CD4-positive, CD25-positive, alpha-beta regulatory T cell (primary cell): ENCODE data around the gene GABRR2. TPM values are rescaled to one million over a fixed set of nuclear protein-coding genes. Genes with fewer than 3 reads are reported as not detected.

Source experiments
- ATAC-seq, 2 donors: fragments of 150-1000 bp; cut with Tn5 transposase; one replicate each; pipeline ENCODE4 v1.10.0; 2021; ENCODE audit warnings: low read depth in 2 of 2, moderate number of reproducible peaks in 2 of 2, moderate library complexity in 1 of 2
- DNase-seq, 3 donors: peaks; one replicate each; pipeline versions ENCODE4 v3.0.0 to v3.0.0-alpha.2; 2012 to 2022; ENCODE audit warnings: mixed read lengths in 1 of 3
- H3K27ac ChIP-seq: one replicate; pipeline ENCODE4 v1.7.0; 2013; ENCODE audit warnings: mild to moderate bottlenecking, low read length; ENCODE audit not compliant: insufficient read depth, poor library complexity, severe bottlenecking
- H3K27me3 ChIP-seq: one replicate; pipeline ENCODE4 v1.7.0; 2013; ENCODE audit warnings: low read length; ENCODE audit not compliant: control insufficient read depth, insufficient read depth
- H3K36me3 ChIP-seq: one replicate; pipeline ENCODE4 v1.7.0; 2013; ENCODE audit warnings: mild to moderate bottlenecking, low read length, moderate library complexity; ENCODE audit not compliant: control insufficient read depth, insufficient read depth
- H3K4me1 ChIP-seq: 2 replicates; pipeline ENCODE4 v1.7.0; 2013; ENCODE audit warnings: mild to moderate bottlenecking, low read length; ENCODE audit not compliant: insufficient read depth, control insufficient read depth, poor library complexity, severe bottlenecking
- H3K4me3 ChIP-seq: one replicate; pipeline ENCODE4 v1.7.0; 2013; ENCODE audit warnings: low read depth, mild to moderate bottlenecking, low read length, moderate library complexity
- H3K9me3 ChIP-seq, 2 experiments: 1 replicate in 1 of 2; 2 replicates in 1 of 2; pipeline ENCODE4 v1.7.0; 2013; ENCODE audit warnings: low read length in 2 of 2, mild to moderate bottlenecking in 1 of 2, moderate library complexity in 1 of 2; ENCODE audit not compliant: control insufficient read depth in 2 of 2
- H3K27ac Mint-ChIP-seq, 3 donors: one replicate each; pipeline ENCODE4 v1.8.0; 2020 to 2022; ENCODE audit warnings: mild to moderate bottlenecking in 3 of 3, mixed read lengths in 3 of 3, moderate library complexity in 2 of 3
- H3K27me3 Mint-ChIP-seq: one replicate; pipeline ENCODE4 v1.8.0; 2022; ENCODE audit warnings: mild to moderate bottlenecking, mixed read lengths
- H3K36me3 Mint-ChIP-seq: one replicate; pipeline ENCODE4 v1.8.0; 2020; ENCODE audit warnings: mixed read lengths
- H3K4me1 Mint-ChIP-seq, 4 donors: one replicate each; pipeline ENCODE4 v1.8.0; 2020 to 2022; ENCODE audit warnings: mixed read lengths in 4 of 4, mild to moderate bottlenecking in 1 of 4
- H3K4me3 Mint-ChIP-seq, 4 donors: one replicate each; pipeline ENCODE4 v1.8.0; 2020 to 2022; ENCODE audit warnings: mild to moderate bottlenecking in 4 of 4, mixed read lengths in 4 of 4, moderate library complexity in 3 of 4
- H3K9me3 Mint-ChIP-seq, 7 donors: one replicate each; pipeline ENCODE4 v1.8.0; 2020 to 2022; ENCODE audit warnings: mixed read lengths in 7 of 7, mild to moderate bottlenecking in 3 of 7, moderate library complexity in 2 of 7
- polyA plus RNA-seq, 4 donors: library from polyadenylated mRNA; unstranded; fragments of 300-500 nt; fragmentation: Illumina TruSeq; gene quantifications; one replicate each; pipeline ENCODE4 v1.2.3, GENCODE V29; 2021
- total RNA-seq: library from RNA; stranded (reverse); gene quantifications from one replicate; pipeline ENCODE4 v1.2.3, GENCODE V29; 2022

Gene GABRR2
- total and polyA plus RNA-seq, 5 donors from 2014 or later: 1.9 TPM; not detected in 4

DNA sequence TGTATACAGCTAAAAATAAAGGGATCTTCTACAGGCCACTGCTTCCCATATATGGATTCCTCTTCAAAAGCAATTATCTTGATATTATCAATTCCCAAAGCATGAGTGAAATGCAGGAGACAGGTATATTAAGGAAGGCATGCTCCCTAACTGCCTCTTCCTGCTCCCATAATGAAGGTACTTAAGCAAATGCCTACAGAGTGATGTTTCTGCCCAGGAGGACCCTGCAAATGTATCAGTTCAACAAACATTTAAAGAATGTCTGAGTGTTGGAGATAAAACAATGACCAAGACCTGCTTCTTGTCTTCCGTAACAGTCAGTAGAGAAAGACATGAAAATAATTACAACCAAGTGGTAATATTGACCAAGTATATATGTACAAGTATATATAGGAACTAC is 33.3 kb upstream of the GABRR2 start:
- Histone ChIP-seq H3K27ac (no peak overlapping the region), H3K36me3 (no peaks in the 10 kb centered on the region), H3K9me3 (no peaks in the 10 kb centered on the region), H3K4me3 (no peak overlapping the region), H3K27me3 (no peaks in the 10 kb centered on the region), H3K4me1 (peaks cover 38% of the 10 kb centered on the region)
- ATAC-seq (no peak), DNase-seq (no peak)
- H3K9me3 Mint-ChIP-seq: no peaks in the 10 kb centered on the region
- H3K27me3 Mint-ChIP-seq: no peaks in the 10 kb centered on the region
- peak overlapping the region in 1 of 3 donors; percentile 9 for H3K27ac Mint-ChIP-seq
- H3K4me1 Mint-ChIP-seq: peaks cover 31 to 75% (median 55%) of the 10 kb centered on the region in 4 donors
- no peaks in the 10 kb centered on the region for H3K36me3 Mint-ChIP-seq
- peak overlapping the region in 1 of 4 donors; percentile 94 for H3K4me3 Mint-ChIP-seq

- Mint-ChIP-seq H3K9me3 (no peaks in the 10 kb centered on the region), H3K27ac (peak overlapping the region in 1 of 3 donors; percentile 9), H3K27me3 (no peaks in the 10 kb centered on the region), H3K36me3 (no peaks in the 10 kb centered on the region), H3K4me3 (peak overlapping the region in 1 of 4 donors; percentile 94), H3K4me1 (peaks cover 31 to 73% (median 54%) of the 10 kb centered on the region in 4 donors)
- Histone ChIP-seq H3K36me3 (no peaks in the 10 kb centered on the region), H3K27me3 (no peaks in the 10 kb centered on the region), H3K4me3 (no peak overlapping the region), H3K27ac (no peak overlapping the region), H3K4me1 (peaks cover 34% of the 10 kb centered on the region), H3K9me3 (no peaks in the 10 kb centered on the region)
- DNase-seq (no peak), ATAC-seq (no peak)
These were observed 32.7 kb upstream of the GABRR2 start for GRCh38 chr6:89347825-89348224.

GRCh38 chr6:89346433-89346832 is 31.3 kb upstream of the GABRR2 start:
- Histone ChIP-seq H3K36me3 (peaks cover 7% of the 10 kb centered on the region), H3K4me1 (peaks cover 29% of the 10 kb centered on the region), H3K27me3 (no peaks in the 10 kb centered on the region), H3K9me3 (no peaks in the 10 kb centered on the region), H3K27ac (no peak overlapping the region), H3K4me3 (no peak overlapping the region)
- peaks cover 5% of the 10 kb centered on the region for H3K36me3 Mint-ChIP-seq
- peak overlapping the region in 2 of 3 donors; percentile 72 to 93 for H3K27ac Mint-ChIP-seq
- H3K4me1 Mint-ChIP-seq: peaks cover 31 to 66% (median 51%) of the 10 kb centered on the region in 4 donors
- H3K9me3 Mint-ChIP-seq: no peaks in the 10 kb centered on the region
- ATAC-seq (no peak), DNase-seq (no peak)
- no peak overlapping the region for H3K4me3 Mint-ChIP-seq
- H3K27me3 Mint-ChIP-seq: no peaks in the 10 kb centered on the region

DNA sequence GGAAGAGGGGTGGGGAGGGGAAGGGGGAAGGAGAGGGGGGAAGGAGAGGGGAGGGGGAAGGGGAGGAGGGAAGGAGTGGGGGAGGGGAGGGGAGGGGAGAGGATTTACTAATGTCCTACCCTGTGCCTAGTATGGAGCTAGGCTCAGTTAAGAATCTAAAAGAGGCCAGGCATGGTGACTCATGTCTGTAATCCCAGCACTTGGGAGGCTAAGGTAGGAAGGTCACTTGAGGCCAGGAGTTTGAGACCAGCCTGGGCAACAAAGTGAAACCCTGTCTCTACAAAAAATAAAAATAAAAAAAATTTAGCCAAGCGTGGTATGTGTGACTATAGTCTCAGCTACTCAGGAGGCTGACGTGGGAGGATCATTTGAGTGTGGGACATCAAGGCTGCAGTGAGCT is 24.5 kb upstream of the GABRR2 start:
- H3K27ac ChIP-seq: no peak overlapping the region
- no peaks in the 10 kb centered on the region for H3K9me3 ChIP-seq
- no peaks in the 10 kb centered on the region for H3K27me3 Mint-ChIP-seq
- H3K4me3 Mint-ChIP-seq: no peak overlapping the region
- H3K36me3 Mint-ChIP-seq: peaks cover 27% of the 10 kb centered on the region
- peaks cover 6% of the 10 kb centered on the region for H3K4me1 ChIP-seq
- no peak overlapping the region for H3K27ac Mint-ChIP-seq
- DNase-seq: no peak
- peaks cover 6 to 11% (median 8%) of the 10 kb centered on the region in 4 donors for H3K4me1 Mint-ChIP-seq
- no peaks in the 10 kb centered on the region for H3K9me3 Mint-ChIP-seq
- ATAC-seq: no peak
- H3K36me3 ChIP-seq: peaks cover 57% of the 10 kb centered on the region
- H3K4me3 ChIP-seq: no peak overlapping the region
- no peaks in the 10 kb centered on the region for H3K27me3 ChIP-seq

DNA sequence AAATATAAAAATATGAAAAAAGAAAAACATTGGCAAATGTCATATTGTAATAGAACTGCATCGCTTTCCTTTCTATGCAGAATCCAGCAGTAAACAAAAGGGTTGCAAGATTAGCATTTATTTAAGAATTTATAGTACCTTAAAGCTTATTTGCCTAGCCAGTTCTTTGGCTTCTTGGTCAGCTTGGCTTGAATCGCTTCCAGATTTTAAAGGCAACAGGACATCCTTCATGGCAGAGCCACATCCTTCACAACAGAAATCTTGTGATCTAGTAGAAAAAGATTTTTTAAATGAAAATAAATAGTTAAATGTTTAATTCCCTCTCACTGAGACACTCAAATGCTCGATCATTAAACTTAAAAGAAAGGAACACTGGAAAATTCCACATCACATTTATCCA is 20.1 kb upstream of the GABRR2 start:
- ATAC-seq (no peak), DNase-seq (no peak)
- Histone ChIP-seq H3K27me3 (no peaks in the 10 kb centered on the region), H3K4me3 (no peak overlapping the region), H3K9me3 (no peaks in the 10 kb centered on the region), H3K27ac (no peak overlapping the region), H3K36me3 (peaks cover 66% of the 10 kb centered on the region), H3K4me1 (no peaks in the 10 kb centered on the region)
- no peak overlapping the region for H3K27ac Mint-ChIP-seq
- no peaks in the 10 kb centered on the region for H3K9me3 Mint-ChIP-seq
- peaks cover 30% of the 10 kb centered on the region for H3K36me3 Mint-ChIP-seq
- peaks cover under 1 to 7% (median 3%) of the 10 kb centered on the region in 4 donors for H3K4me1 Mint-ChIP-seq
- H3K27me3 Mint-ChIP-seq: no peaks in the 10 kb centered on the region
- H3K4me3 Mint-ChIP-seq: no peak overlapping the region

GRCh38 chr6:89330910-89331309 is 15.8 kb upstream of the GABRR2 start:
- H3K9me3 ChIP-seq: no peaks in the 10 kb centered on the region
- Mint-ChIP-seq H3K4me3 (no peak overlapping the region), H3K4me1 (peaks cover 0 to 4% (median 3%) of the 10 kb centered on the region in 4 donors), H3K9me3 (no peaks in the 10 kb centered on the region), H3K27ac (no peak overlapping the region), H3K27me3 (no peaks in the 10 kb centered on the region), H3K36me3 (peaks cover 44% of the 10 kb centered on the region)
- H3K4me3 ChIP-seq: no peak overlapping the region
- no peak overlapping the region for H3K27ac ChIP-seq
- ATAC-seq (no peak), DNase-seq (no peak)
- H3K27me3 ChIP-seq: no peaks in the 10 kb centered on the region
- H3K4me1 ChIP-seq: no peaks in the 10 kb centered on the region
- peaks cover 51% of the 10 kb centered on the region for H3K36me3 ChIP-seq

DNA sequence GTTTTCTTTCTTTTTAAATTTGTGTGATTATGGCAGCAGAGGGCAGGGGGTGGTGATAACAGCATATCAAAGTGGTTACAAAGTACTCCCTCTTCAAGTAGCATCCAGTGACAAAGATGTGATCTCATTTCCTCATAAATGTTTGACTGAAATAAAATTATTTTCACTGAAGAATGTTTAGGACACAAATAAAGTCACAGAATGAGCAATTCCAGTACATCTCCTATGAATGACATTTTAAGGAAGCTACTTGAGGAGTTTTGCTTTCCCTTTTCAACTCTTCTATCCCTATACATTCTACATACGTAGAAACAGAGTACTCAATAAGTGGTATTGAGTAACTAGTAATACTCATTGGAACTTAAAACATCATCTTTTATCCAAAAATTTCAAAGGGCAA is 13.9 kb upstream of the GABRR2 start:
- Histone ChIP-seq H3K36me3 (peaks cover 37% of the 10 kb centered on the region), H3K27me3 (no peaks in the 10 kb centered on the region), H3K4me1 (no peaks in the 10 kb centered on the region), H3K27ac (no peak overlapping the region), H3K9me3 (no peaks in the 10 kb centered on the region), H3K4me3 (no peak overlapping the region)
- Mint-ChIP-seq H3K36me3 (peaks cover 44% of the 10 kb centered on the region), H3K4me3 (no peak overlapping the region), H3K9me3 (no peaks in the 10 kb centered on the region), H3K27ac (peak overlapping the region in 1 of 3 donors; percentile 7), H3K27me3 (no peaks in the 10 kb centered on the region), H3K4me1 (peaks cover 0 to 4% (median 3%) of the 10 kb centered on the region in 4 donors)
- DNase-seq: no peak
- ATAC-seq: no peak

- H3K27me3 Mint-ChIP-seq: no peaks in the 10 kb centered on the region
- no peaks in the 10 kb centered on the region for H3K9me3 Mint-ChIP-seq
- Histone ChIP-seq H3K9me3 (no peaks in the 10 kb centered on the region), H3K4me1 (no peaks in the 10 kb centered on the region), H3K27me3 (no peaks in the 10 kb centered on the region), H3K36me3 (peaks cover 10% of the 10 kb centered on the region), H3K27ac (no peak overlapping the region), H3K4me3 (no peak overlapping the region)
- H3K36me3 Mint-ChIP-seq: peaks cover 44% of the 10 kb centered on the region
- H3K27ac Mint-ChIP-seq: no peak overlapping the region
- ATAC-seq (no peak), DNase-seq (no peak)
- peaks cover 0 to 3% (median under 1%) of the 10 kb centered on the region in 4 donors for H3K4me1 Mint-ChIP-seq
- H3K4me3 Mint-ChIP-seq: no peak overlapping the region
These were observed 9.2 kb upstream of the GABRR2 start for GRCh38 chr6:89324304-89324703.
